HepG2 (cell line): ENCODE data around the gene GABBR2. TPM values are rescaled to one million over a fixed set of nuclear protein-coding genes. Genes with fewer than 3 reads are reported as not detected.

ENCODE experiments used
- ATAC-seq: fragments of 200-7000 bp; cut with Tn5 transposase; 3 replicates; pipeline ENCODE4 v1.9.1; 2020; ENCODE audit warnings: mild to moderate bottlenecking, moderate library complexity
- BruUV-seq: library from RNA; stranded (reverse); fragments of 400-500 nt; replicated peaks from 2 replicates; lab custom pipeline; 2021; lab: Mats Ljungman, UMichigan
- CTCF ChIA-PET: fragments of 300-600 bp; formaldehyde crosslinking; extraction: SDS; loops from one replicate; lab custom pipeline; 2021; ENCODE audit warnings: low total read pairs, inconsistent platforms, low intra/inter-chr PET ratio; lab: Yijun Ruan, JAX
- POLR2A ChIA-PET: fragments of 350-600 bp; sonication (Branson Sonifier 250); formaldehyde crosslinking; loops from one replicate; lab custom pipeline; 2020; ENCODE audit warnings: antibody characterized with exemption, inconsistent platforms; lab: Yijun Ruan, JAX
- DNase-seq: peaks from one replicate; pipeline ENCODE4 v3.0.0-alpha.2; 2015; ENCODE audit warnings: low spot score
- FAIRE-seq: peaks from 3 replicates; lab custom pipeline; 2011; peaks lifted over from hg19 to GRCh38; lab: Jason Lieb, UNC
- H2AFZ ChIP-seq: one replicate; pipeline ENCODE4 v1.6.1; 2011; ENCODE audit warnings: low read length, inconsistent platforms
- H3K27ac ChIP-seq: fragments of 300-600 bp; 3 replicates; pipeline ENCODE4 v1.8.0; 2011; ENCODE audit warnings: mixed run types, mild to moderate bottlenecking, mixed read lengths, low read length, inconsistent platforms; ENCODE audit not compliant: insufficient read depth; ENCODE audit errors: extremely low read length
- H3K27me3 ChIP-seq, 2 experiments: fragments of 200-600 bp in 1 of 2; 2 replicates in 1 of 2; 3 replicates in 1 of 2; pipeline versions ENCODE4 v1.6.0 to v1.8.0; 2011; ENCODE audit warnings: low read length in 2 of 2, mild to moderate bottlenecking in 2 of 2, moderate library complexity in 2 of 2, inconsistent platforms in 1 of 2; ENCODE audit not compliant: insufficient read depth in 2 of 2, control insufficient read depth in 1 of 2
- H3K36me3 ChIP-seq, 2 experiments: fragments of 200-600 bp in 1 of 2; replicated peaks in 1 of 2; 2 replicates in 1 of 2; 3 replicates in 1 of 2; pipeline versions ENCODE4 v1.5.1 to v1.8.0; 2011; ENCODE audit warnings: low read length in 2 of 2, inconsistent platforms in 1 of 2; ENCODE audit not compliant: insufficient read depth in 2 of 2, control insufficient read depth in 1 of 2
- H3K4me1 ChIP-seq: 2 replicates; pipeline ENCODE4 v1.5.1; 2012; ENCODE audit warnings: low read length, inconsistent platforms; ENCODE audit not compliant: insufficient read depth
- H3K4me2 ChIP-seq: 2 replicates; pipeline ENCODE4 v1.6.0; 2011; ENCODE audit warnings: low read depth, low read length, inconsistent platforms
- H3K4me3 ChIP-seq, 3 experiments: fragments of 200-600 bp in 1 of 3; sonication (generic), shearing (Covaris generic) in 1 of 3; replicated peaks in 1 of 3; 2 replicates each; pipeline ENCODE4 v1.5.1; 2011 to 2016; ENCODE audit warnings: low read length in 3 of 3, inconsistent platforms in 2 of 3, low read depth in 2 of 3, mild to moderate bottlenecking in 2 of 3, control low read depth in 1 of 3, mixed read lengths in 1 of 3; ENCODE audit not compliant: insufficient read depth in 1 of 3
- H3K79me2 ChIP-seq: one replicate; pipeline ENCODE4 v1.6.1; 2011; ENCODE audit warnings: low read length, inconsistent platforms; ENCODE audit not compliant: insufficient read depth
- H3K9ac ChIP-seq: 2 replicates; pipeline ENCODE4 v1.6.0; 2011; ENCODE audit warnings: mild to moderate bottlenecking, low read depth, low read length, inconsistent platforms; ENCODE audit not compliant: insufficient read depth
- H3K9me3 ChIP-seq: 2 replicates; pipeline ENCODE4 v1.5.1; 2012; ENCODE audit warnings: mild to moderate bottlenecking, low read length
- H4K20me1 ChIP-seq: 2 replicates; pipeline ENCODE4 v1.6.0; 2011; ENCODE audit warnings: inconsistent platforms, mild to moderate bottlenecking, low read length, moderate library complexity; ENCODE audit not compliant: insufficient read depth
- ATF7-NPFF ChIP-seq: sonication (generic); formaldehyde crosslinking; IDR thresholded peaks from 2 replicates; pipeline ENCODE4 v1.8.1; 2023; ENCODE audit warnings: mild to moderate bottlenecking, low read depth, missing genetic modification reagents, moderate library complexity
- FOXJ3 ChIP-seq: sonication (generic); formaldehyde crosslinking; IDR thresholded peaks from 2 replicates; pipeline ENCODE4 v1.4.0; 2020; ENCODE audit warnings: missing genetic modification reagents, mild to moderate bottlenecking, borderline replicate concordance
- HCFC1 ChIP-seq: fragments of 150-350 bp; IDR thresholded peaks from 2 replicates; pipeline ENCODE4 v1.6.1; 2014; ENCODE audit warnings: low read depth, low read length
- HOXD1 ChIP-seq: sonication (generic); formaldehyde crosslinking; IDR thresholded peaks from 2 replicates; pipeline ENCODE4 v1.5.0; 2020; ENCODE audit warnings: missing genetic modification reagents
- MAFK ChIP-seq, 2 experiments: IDR thresholded peaks in 1 of 2; conservative IDR thresholded peaks in 1 of 2; 2 replicates each; pipeline ENCODE4 v1.6.1; 2011; ENCODE audit warnings: improper control_type of control experiment in 2 of 2, low read length in 2 of 2
- SATB2 ChIP-seq: sonication (generic); formaldehyde crosslinking; IDR thresholded peaks from 2 replicates; pipeline ENCODE4 v1.5.0; 2020; ENCODE audit warnings: missing genetic modification reagents
- TARDBP ChIP-seq: sonication (generic); formaldehyde crosslinking; IDR thresholded peaks from 2 replicates; pipeline ENCODE4 v1.8.0; 2022; ENCODE audit warnings: mild to moderate bottlenecking, missing genetic modification reagents
- ZC3H4 ChIP-seq: sonication (generic); formaldehyde crosslinking; IDR thresholded peaks from 2 replicates; pipeline ENCODE4 v1.4.0; 2020; ENCODE audit warnings: missing genetic modification reagents, borderline replicate concordance
- ZFP41 ChIP-seq: sonication (generic); formaldehyde crosslinking; IDR thresholded peaks from 2 replicates; pipeline ENCODE4 v1.4.0; 2020; ENCODE audit warnings: mild to moderate bottlenecking, missing genetic modification reagents, borderline replicate concordance
- ZNF17 ChIP-seq: sonication (generic); formaldehyde crosslinking; IDR thresholded peaks from 2 replicates; pipeline ENCODE4 v1.5.0; 2020; ENCODE audit warnings: mild to moderate bottlenecking, missing genetic modification reagents
- ZNF207 ChIP-seq: fragments of 450-650 bp; IDR thresholded peaks from 2 replicates; pipeline ENCODE4 v1.6.1; 2016; ENCODE audit warnings: antibody characterized with exemption, borderline replicate concordance
- ZNF556 ChIP-seq: sonication (generic); formaldehyde crosslinking; IDR thresholded peaks from 2 replicates; pipeline ENCODE4 v1.4.0; 2020; ENCODE audit warnings: mild to moderate bottlenecking, missing genetic modification reagents, borderline replicate concordance
- WGBS: methylation state at CpG from one replicate; pipeline ENCODE4 v1.1.6; 2017; ENCODE audit warnings: low lambda C conversion rate; 5-methylcytosine and 5-hydroxymethylcytosine counted together
- in situ Hi-C: cut with HindIII; loops from 2 replicates; pipeline ENCODE4 v1.10.0; 2017; ENCODE audit warnings: low pct_unique_long_range_greater_than_20kb; ENCODE audit not compliant: extremely low pct_ligation_motif_present
- intact Hi-C: fragments of 100-400 bp; cut with micrococcal nuclease; formaldehyde crosslinking; loops from one replicate; pipeline ENCODE4 v1.10.0; 2022; ENCODE audit not compliant: unreplicated experiment
- polyA plus RNA-seq, 8 experiments: library from polyadenylated mRNA; depleted of rRNA in 3 of 8; stranded (reverse) in 7 of 8; unstranded in 1 of 8; fragments of >200 nt; fragmentation: Illumina TruSeq in 4 of 8; extraction: Trizol in 4 of 8; gene quantifications; 2 replicates each; pipeline versions ENCODE4 v1.2.1 to v1.2.3, GENCODE V29; 2011 to 2016; ENCODE audit warnings: low read depth in 4 of 8, missing spikeins in 1 of 8, mixed read lengths in 1 of 8; ENCODE audit not compliant: insufficient read depth in 1 of 8
- total RNA-seq, 5 experiments: library from RNA; depleted of rRNA; stranded (reverse); fragments of >200 nt; fragmentation: Illumina TruSeq; extraction: Trizol; gene quantifications; 2 replicates each; pipeline ENCODE4 v1.2.3, GENCODE V29; 2016; ENCODE audit warnings: low read depth in 1 of 5
- TF ChIP-seq, protein P1 (sequence below): sonication (generic); formaldehyde crosslinking; IDR thresholded peaks from 2 replicates; pipeline ENCODE4 v1.4.0; 2020; ENCODE audit warnings: missing genetic modification reagents, borderline replicate concordance
- TF ChIP-seq, protein P2 (sequence below): sonication (generic); formaldehyde crosslinking; IDR thresholded peaks from 2 replicates; pipeline ENCODE4 v1.4.0; 2020; ENCODE audit warnings: missing genetic modification reagents

The GABBR2 gene
- total and polyA plus RNA-seq, 2 of the 13 experiments (the other 11 are each of a cell fraction or from before 2014, with no cell fraction given): 0.02 TPM; not detected in 1

GRCh38 chr9:98564714-98565113 lies 144.0 kb downstream of the GABBR2 start:
- Histone ChIP-seq H3K36me3 (no peaks in the 10 kb centered on the region), H3K27ac (no peak overlapping the region), H2AFZ (no peak overlapping the region), H3K4me3 (no peak overlapping the region), H4K20me1 (no peaks in the 10 kb centered on the region), H3K79me2 (no peaks in the 10 kb centered on the region), H3K9ac (no peak overlapping the region), H3K4me1 (no peaks in the 10 kb centered on the region), H3K9me3 (no peaks in the 10 kb centered on the region), H3K4me2 (no peak overlapping the region), H3K27me3 (no peaks in the 10 kb centered on the region; a peak in 1 of 5 replicates)
- no peak for ATAC-seq
- intact Hi-C loops: no loop called here
- in situ Hi-C loops: no loop called here
- FAIRE-seq: no peak
- ChIA-PET POLR2A (no interaction called here), CTCF (no interaction called here)
- whole genome bisulfite sequencing: 13% methylated on average over 4 of the region's 4 CpGs
- DNase-seq: no peak
- TF ChIP-seq TARDBP (CRISPR knock-in tag) (no peak), ATF7-NPFF (CRISPR knock-in tag) (no peak), FOXJ3 (CRISPR knock-in tag) (no peak)
- BruUV-seq: no TSS peak

DNA sequence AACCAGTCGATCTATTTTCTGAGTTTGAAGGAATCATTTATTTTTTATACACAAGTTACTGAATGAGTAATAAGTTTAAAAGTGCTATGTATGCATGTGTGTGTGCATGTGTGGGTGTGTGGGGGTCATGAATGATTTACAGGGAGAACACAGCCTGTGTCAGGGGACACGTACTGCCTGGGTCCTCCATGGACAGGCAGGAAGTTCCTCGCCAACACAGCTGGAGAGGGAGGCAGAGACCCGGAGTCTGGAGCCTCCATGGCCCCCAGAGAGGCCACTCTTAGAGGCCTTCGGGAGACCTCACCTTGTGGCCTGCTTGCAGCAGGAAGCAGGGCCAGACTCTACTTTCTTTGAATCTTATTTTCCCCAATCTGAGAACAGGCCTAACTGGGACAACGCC lies 144.7 kb downstream of the GABBR2 start:
- DNase-seq (no peak), FAIRE-seq (no peak), ATAC-seq (no peak)
- no peaks in the 10 kb centered on the region for H3K4me1 ChIP-seq
- no TSS peak for BruUV-seq
- 18% methylated on average over 4 of the region's 6 CpGs for WGBS
- ChIA-PET POLR2A (no interaction called here), CTCF (no interaction called here)
- no peak overlapping the region for H3K4me2 ChIP-seq
- no peaks in the 10 kb centered on the region for H4K20me1 ChIP-seq
- intact Hi-C loops: no loop called here
- H3K9me3 ChIP-seq: no peaks in the 10 kb centered on the region
- H3K9ac ChIP-seq: no peak overlapping the region
- in situ Hi-C loops: no loop called here
- no peaks in the 10 kb centered on the region for H3K79me2 ChIP-seq
- H3K36me3 ChIP-seq: no peaks in the 10 kb centered on the region
- no peak overlapping the region for H3K4me3 ChIP-seq
- no peak overlapping the region for H2AFZ ChIP-seq
- no peak overlapping the region for H3K27ac ChIP-seq
- no peaks in the 10 kb centered on the region; a peak in 1 of 5 replicates for H3K27me3 ChIP-seq
- no peak for TF ChIP-seq HOXD1 (CRISPR knock-in tag)
- no peak for TF ChIP-seq ZFP41 (CRISPR knock-in tag)
- no peak for TF ChIP-seq MAFK (conservative IDR thresholded peaks at IDR 0.05 in 1 of 2, IDR thresholded peaks at IDR 0.05 in 1 of 2; ENCODE audit: low read length in 2 of 2)
- TF ChIP-seq, protein P1, sequence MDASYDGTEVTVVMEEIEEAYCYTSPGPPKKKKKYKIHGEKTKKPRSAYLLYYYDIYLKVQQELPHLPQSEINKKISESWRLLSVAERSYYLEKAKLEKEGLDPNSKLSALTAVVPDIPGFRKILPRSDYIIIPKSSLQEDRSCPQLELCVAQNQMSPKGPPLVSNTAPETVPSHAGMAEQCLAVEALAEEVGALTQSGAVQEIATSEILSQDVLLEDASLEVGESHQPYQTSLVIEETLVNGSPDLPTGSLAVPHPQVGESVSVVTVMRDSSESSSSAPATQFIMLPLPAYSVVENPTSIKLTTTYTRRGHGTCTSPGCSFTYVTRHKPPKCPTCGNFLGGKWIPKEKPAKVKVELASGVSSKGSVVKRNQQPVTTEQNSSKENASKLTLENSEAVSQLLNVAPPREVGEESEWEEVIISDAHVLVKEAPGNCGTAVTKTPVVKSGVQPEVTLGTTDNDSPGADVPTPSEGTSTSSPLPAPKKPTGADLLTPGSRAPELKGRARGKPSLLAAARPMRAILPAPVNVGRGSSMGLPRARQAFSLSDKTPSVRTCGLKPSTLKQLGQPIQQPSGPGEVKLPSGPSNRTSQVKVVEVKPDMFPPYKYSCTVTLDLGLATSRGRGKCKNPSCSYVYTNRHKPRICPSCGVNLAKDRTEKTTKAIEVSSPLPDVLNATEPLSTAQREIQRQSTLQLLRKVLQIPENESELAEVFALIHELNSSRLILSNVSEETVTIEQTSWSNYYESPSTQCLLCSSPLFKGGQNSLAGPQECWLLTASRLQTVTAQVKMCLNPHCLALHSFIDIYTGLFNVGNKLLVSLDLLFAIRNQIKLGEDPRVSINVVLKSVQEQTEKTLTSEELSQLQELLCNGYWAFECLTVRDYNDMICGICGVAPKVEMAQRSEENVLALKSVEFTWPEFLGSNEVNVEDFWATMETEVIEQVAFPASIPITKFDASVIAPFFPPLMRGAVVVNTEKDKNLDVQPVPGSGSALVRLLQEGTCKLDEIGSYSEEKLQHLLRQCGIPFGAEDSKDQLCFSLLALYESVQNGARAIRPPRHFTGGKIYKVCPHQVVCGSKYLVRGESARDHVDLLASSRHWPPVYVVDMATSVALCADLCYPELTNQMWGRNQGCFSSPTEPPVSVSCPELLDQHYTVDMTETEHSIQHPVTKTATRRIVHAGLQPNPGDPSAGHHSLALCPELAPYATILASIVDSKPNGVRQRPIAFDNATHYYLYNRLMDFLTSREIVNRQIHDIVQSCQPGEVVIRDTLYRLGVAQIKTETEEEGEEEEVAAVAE (CRISPR knock-in tag): no peak
- TF ChIP-seq ZNF207: no peak
- no peak for TF ChIP-seq ZC3H4
- TF ChIP-seq SATB2 (CRISPR knock-in tag): no peak
- no peak for TF ChIP-seq HCFC1
- no peak for TF ChIP-seq ZNF17
- TF ChIP-seq, protein P2, sequence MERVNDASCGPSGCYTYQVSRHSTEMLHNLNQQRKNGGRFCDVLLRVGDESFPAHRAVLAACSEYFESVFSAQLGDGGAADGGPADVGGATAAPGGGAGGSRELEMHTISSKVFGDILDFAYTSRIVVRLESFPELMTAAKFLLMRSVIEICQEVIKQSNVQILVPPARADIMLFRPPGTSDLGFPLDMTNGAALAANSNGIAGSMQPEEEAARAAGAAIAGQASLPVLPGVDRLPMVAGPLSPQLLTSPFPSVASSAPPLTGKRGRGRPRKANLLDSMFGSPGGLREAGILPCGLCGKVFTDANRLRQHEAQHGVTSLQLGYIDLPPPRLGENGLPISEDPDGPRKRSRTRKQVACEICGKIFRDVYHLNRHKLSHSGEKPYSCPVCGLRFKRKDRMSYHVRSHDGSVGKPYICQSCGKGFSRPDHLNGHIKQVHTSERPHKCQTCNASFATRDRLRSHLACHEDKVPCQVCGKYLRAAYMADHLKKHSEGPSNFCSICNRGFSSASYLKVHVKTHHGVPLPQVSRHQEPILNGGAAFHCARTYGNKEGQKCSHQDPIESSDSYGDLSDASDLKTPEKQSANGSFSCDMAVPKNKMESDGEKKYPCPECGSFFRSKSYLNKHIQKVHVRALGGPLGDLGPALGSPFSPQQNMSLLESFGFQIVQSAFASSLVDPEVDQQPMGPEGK (CRISPR knock-in tag): no peak
- no peak for TF ChIP-seq ZNF556 (CRISPR knock-in tag)
